H9 (cell line): ENCODE data around the gene SELENOV. TPM values are rescaled to one million over a fixed set of nuclear protein-coding genes. Genes with fewer than 3 reads are reported as not detected.
A peak's percentile ranks its signal among the peaks of the same experiment; 100 is the strongest.

Source experiments
- DNase-seq: peaks from one replicate; pipeline ENCODE4 v3.0.0-alpha.2; 2017
- H2AFZ ChIP-seq: one replicate; pipeline ENCODE4 v1.6.1; 2013; ENCODE audit warnings: mild to moderate bottlenecking, low read length, control low read depth, moderate library complexity
- H2AK5ac ChIP-seq: 2 replicates; pipeline ENCODE4 v1.6.1; 2013; ENCODE audit warnings: low read length, control low read depth, mixed read lengths; ENCODE audit not compliant: insufficient read length
- H2BK120ac ChIP-seq: one replicate; pipeline ENCODE4 v1.6.1; 2013; ENCODE audit warnings: low read depth, mild to moderate bottlenecking, low read length, control low read depth, inconsistent platforms; ENCODE audit not compliant: poor library complexity, severe bottlenecking
- H2BK12ac ChIP-seq: 2 replicates; pipeline ENCODE4 v1.6.1; 2013; ENCODE audit warnings: low read length, control low read depth, mixed read lengths, low read depth; ENCODE audit not compliant: insufficient read length
- H2BK15ac ChIP-seq: 2 replicates; pipeline ENCODE4 v1.6.1; 2013; ENCODE audit warnings: low read depth, low read length, control low read depth
- H2BK20ac ChIP-seq: one replicate; pipeline ENCODE4 v1.6.1; 2013; ENCODE audit warnings: low read depth, mild to moderate bottlenecking, low read length, control low read depth, inconsistent platforms; ENCODE audit not compliant: poor library complexity, severe bottlenecking
- H2BK5ac ChIP-seq: 2 replicates; pipeline ENCODE4 v1.6.1; 2013; ENCODE audit warnings: low read length, control low read depth, mixed read lengths; ENCODE audit not compliant: insufficient read length
- H3K14ac ChIP-seq: 2 replicates; pipeline ENCODE4 v1.6.1; 2013; ENCODE audit warnings: low read length, control low read depth; ENCODE audit not compliant: insufficient read depth
- H3K18ac ChIP-seq: 2 replicates; pipeline ENCODE4 v1.6.1; 2013; ENCODE audit warnings: low read depth, mild to moderate bottlenecking, mixed read lengths, low read length, control low read depth; ENCODE audit not compliant: insufficient read length
- H3K23ac ChIP-seq: 2 replicates; pipeline ENCODE4 v1.6.1; 2013; ENCODE audit warnings: low read length, control low read depth, mixed read lengths, low read depth; ENCODE audit not compliant: insufficient read length
- H3K23me2 ChIP-seq: 2 replicates; pipeline ENCODE4 v1.6.1; 2013; ENCODE audit warnings: low read depth, mild to moderate bottlenecking, mixed read lengths, low read length, control low read depth; ENCODE audit not compliant: insufficient read length, poor library complexity, severe bottlenecking
- H3K27ac ChIP-seq: 2 replicates; pipeline ENCODE4 v1.5.1; 2013; ENCODE audit warnings: low read length, control low read depth, mixed read lengths, low read depth; ENCODE audit not compliant: insufficient read length
- H3K27me3 ChIP-seq: 2 replicates; pipeline ENCODE4 v1.6.1; 2013; ENCODE audit warnings: low read length, control low read depth, inconsistent platforms; ENCODE audit not compliant: insufficient read depth
- H3K4ac ChIP-seq: 2 replicates; pipeline ENCODE4 v1.6.1; 2013; ENCODE audit warnings: low read depth, mild to moderate bottlenecking, control low read depth, inconsistent platforms, low read length, moderate library complexity
- H3K4me1 ChIP-seq: 2 replicates; pipeline ENCODE4 v1.6.1; 2013; ENCODE audit warnings: low read length, control low read depth, inconsistent platforms; ENCODE audit not compliant: insufficient read depth
- H3K4me2 ChIP-seq: 2 replicates; pipeline ENCODE4 v1.6.1; 2013; ENCODE audit warnings: low read length, control low read depth, mixed read lengths; ENCODE audit not compliant: insufficient read length, insufficient read depth
- H3K56ac ChIP-seq: 2 replicates; pipeline ENCODE4 v1.6.1; 2013; ENCODE audit warnings: low read depth, mild to moderate bottlenecking, mixed read lengths, low read length, control low read depth; ENCODE audit not compliant: insufficient read length
- H3K79me1 ChIP-seq: 2 replicates; pipeline ENCODE4 v1.6.1; 2013; ENCODE audit warnings: low read depth, mild to moderate bottlenecking, moderate library complexity, low read length, control low read depth, inconsistent platforms; ENCODE audit not compliant: insufficient read depth, poor library complexity, severe bottlenecking
- H3K79me2 ChIP-seq: 2 replicates; pipeline ENCODE4 v1.6.1; 2013; ENCODE audit warnings: low read length, control low read depth, inconsistent platforms; ENCODE audit not compliant: insufficient read depth
- H3K9ac ChIP-seq: 2 replicates; pipeline ENCODE4 v1.6.1; 2013; ENCODE audit warnings: low read length, control low read depth, mixed read lengths; ENCODE audit not compliant: insufficient read length; ENCODE audit errors: extremely low read depth
- H3K9me3 ChIP-seq: one replicate; pipeline ENCODE4 v1.6.1; 2013; ENCODE audit warnings: low read depth, low read length, inconsistent platforms; ENCODE audit not compliant: control insufficient read depth
- H3T11ph ChIP-seq: one replicate; pipeline ENCODE4 v1.6.1; 2013; ENCODE audit warnings: mild to moderate bottlenecking, low read length, control low read depth, inconsistent platforms
- H4K20me1 ChIP-seq: one replicate; pipeline ENCODE4 v1.6.1; 2013; ENCODE audit not compliant: control insufficient read depth, insufficient read length, insufficient read depth
- H4K5ac ChIP-seq: 2 replicates; pipeline ENCODE4 v1.6.1; 2013; ENCODE audit warnings: low read depth, mild to moderate bottlenecking, mixed read lengths, low read length, control low read depth; ENCODE audit not compliant: insufficient read length
- H4K8ac ChIP-seq: replicated peaks from 2 replicates; pipeline ENCODE4 v1.6.1; 2013; ENCODE audit warnings: low read length, control low read depth, mixed read lengths, low read depth; ENCODE audit not compliant: insufficient read length
- H4K91ac ChIP-seq: 2 replicates; pipeline ENCODE4 v1.6.1; 2013; ENCODE audit warnings: low read depth, mild to moderate bottlenecking, moderate library complexity, mixed read lengths, low read length, control low read depth; ENCODE audit not compliant: insufficient read length
- H3K27ac Mint-ChIP-seq, 3 experiments: 2 replicates in 2 of 3; 3 replicates in 1 of 3; pipeline ENCODE4 v1.8.0; 2020 to 2021; ENCODE audit warnings: mixed read lengths in 3 of 3, mild to moderate bottlenecking in 1 of 3, moderate library complexity in 1 of 3
- H3K27me3 Mint-ChIP-seq: 2 replicates; pipeline ENCODE4 v1.8.0; 2021; ENCODE audit warnings: low read depth, mild to moderate bottlenecking, moderate library complexity, mixed read lengths
- H3K36me3 Mint-ChIP-seq, 3 experiments: 2 replicates in 2 of 3; 3 replicates in 1 of 3; pipeline ENCODE4 v1.8.0; 2020 to 2021; ENCODE audit warnings: low read depth in 3 of 3, mixed read lengths in 3 of 3; ENCODE audit not compliant: insufficient read depth in 1 of 3
- H3K4me1 Mint-ChIP-seq, 2 experiments: 2 replicates each; pipeline ENCODE4 v1.8.0; 2020; ENCODE audit warnings: mixed read lengths in 2 of 2
- H3K4me3 Mint-ChIP-seq, 2 experiments: 2 replicates in 1 of 2; 3 replicates in 1 of 2; pipeline ENCODE4 v1.8.0; 2020 to 2021; ENCODE audit warnings: mild to moderate bottlenecking in 2 of 2, mixed read lengths in 2 of 2, moderate library complexity in 1 of 2
- H3K9me3 Mint-ChIP-seq, 2 experiments: 2 replicates in 1 of 2; 3 replicates in 1 of 2; pipeline ENCODE4 v1.8.0; 2020; ENCODE audit warnings: mild to moderate bottlenecking in 2 of 2, mixed read lengths in 2 of 2, moderate library complexity in 1 of 2
- WGBS: extraction: QIAGEN DNeasy Blood & Tissue Kit; methylation state at CpG from one replicate; pipeline ENCODE4 v1.1.7; 2013; ENCODE audit warnings: missing lambda C conversion rate, low lambda C conversion rate, mixed read lengths; ENCODE audit not compliant: insufficient read length; ENCODE audit errors: extremely low coverage; 5-methylcytosine and 5-hydroxymethylcytosine counted together
- total RNA-seq: library from RNA; stranded (reverse); gene quantifications from 2 replicates; pipeline ENCODE4 v1.2.1, GENCODE V29; 2021
- TF ChIP-seq, protein P1 (sequence below): fragments of 200-600 bp; sonication (generic); conservative IDR thresholded peaks from 3 replicates; pipeline ENCODE4 v1.8.0; 2021; ENCODE audit warnings: antibody characterized with exemption, mild to moderate bottlenecking

SELENOV gene
- total RNA-seq, 1 experiment from 2014 or later, result 6.9 TPM

DNA sequence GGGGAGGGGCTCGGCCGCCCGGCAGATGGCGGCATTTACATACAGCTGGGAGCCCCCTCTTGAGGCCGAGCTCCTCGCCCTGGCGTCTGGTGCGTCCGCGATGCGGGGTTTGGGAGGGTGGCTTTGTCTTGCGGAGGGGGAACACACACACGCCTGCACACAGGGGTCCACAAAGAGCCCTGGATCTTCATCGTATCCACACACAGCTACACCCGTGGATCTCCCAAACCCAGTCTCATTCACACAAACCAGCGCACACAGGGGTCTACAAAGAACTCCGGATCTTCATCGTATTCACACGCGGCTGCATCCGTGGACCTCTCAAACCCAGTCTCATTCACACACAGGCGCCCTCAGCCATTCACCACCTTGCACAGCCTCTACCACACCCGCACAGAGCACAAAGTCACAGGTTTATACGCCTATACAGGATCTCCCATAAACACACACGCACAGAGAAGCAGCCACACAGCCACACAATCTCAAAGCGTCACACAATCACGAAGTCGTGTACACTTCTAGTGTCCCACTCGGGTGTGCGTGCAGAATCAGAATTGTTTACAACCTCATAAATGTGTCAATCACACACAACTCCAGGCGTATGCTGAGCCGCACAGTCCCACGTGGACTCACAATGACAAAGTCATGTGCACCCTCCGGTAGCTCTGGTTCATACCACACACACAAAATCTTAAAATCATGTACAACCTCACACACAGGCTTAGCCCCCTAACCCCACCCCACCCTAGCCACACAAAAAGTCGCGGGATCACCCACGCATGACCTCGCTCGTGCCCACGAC, 16.7 kb upstream of the SELENOV start:
- Histone ChIP-seq H3K4me1 (no peaks in the 10 kb centered on the region), H3K9ac (no peak overlapping the region), H3K23ac (no peak overlapping the region), H4K8ac (no peak overlapping the region), H4K5ac (no peak overlapping the region), H3K9me3 (no peaks in the 10 kb centered on the region), H3T11ph (no peak overlapping the region), H4K91ac (no peak overlapping the region), H3K23me2 (peaks cover 10% of the 10 kb centered on the region), H3K79me1 (no peaks in the 10 kb centered on the region), H4K20me1 (no peaks in the 10 kb centered on the region), H2BK12ac (no peak overlapping the region), H3K27me3 (peaks cover 8% of the 10 kb centered on the region; the same call in 1 of the 2 replicates), H3K56ac (no peak overlapping the region), H2AK5ac (no peak overlapping the region), H3K4me2 (peak overlapping the region; percentile 91), H2BK15ac (no peak overlapping the region), H2BK5ac (no peak overlapping the region), H3K14ac (no peak overlapping the region), H3K18ac (no peak overlapping the region), H3K27ac (no peak overlapping the region), H2AFZ (no peak overlapping the region), H2BK120ac (no peak overlapping the region), H3K4ac (no peak overlapping the region), H3K79me2 (no peaks in the 10 kb centered on the region), H2BK20ac (no peak overlapping the region)
- TF ChIP-seq, protein P1, sequence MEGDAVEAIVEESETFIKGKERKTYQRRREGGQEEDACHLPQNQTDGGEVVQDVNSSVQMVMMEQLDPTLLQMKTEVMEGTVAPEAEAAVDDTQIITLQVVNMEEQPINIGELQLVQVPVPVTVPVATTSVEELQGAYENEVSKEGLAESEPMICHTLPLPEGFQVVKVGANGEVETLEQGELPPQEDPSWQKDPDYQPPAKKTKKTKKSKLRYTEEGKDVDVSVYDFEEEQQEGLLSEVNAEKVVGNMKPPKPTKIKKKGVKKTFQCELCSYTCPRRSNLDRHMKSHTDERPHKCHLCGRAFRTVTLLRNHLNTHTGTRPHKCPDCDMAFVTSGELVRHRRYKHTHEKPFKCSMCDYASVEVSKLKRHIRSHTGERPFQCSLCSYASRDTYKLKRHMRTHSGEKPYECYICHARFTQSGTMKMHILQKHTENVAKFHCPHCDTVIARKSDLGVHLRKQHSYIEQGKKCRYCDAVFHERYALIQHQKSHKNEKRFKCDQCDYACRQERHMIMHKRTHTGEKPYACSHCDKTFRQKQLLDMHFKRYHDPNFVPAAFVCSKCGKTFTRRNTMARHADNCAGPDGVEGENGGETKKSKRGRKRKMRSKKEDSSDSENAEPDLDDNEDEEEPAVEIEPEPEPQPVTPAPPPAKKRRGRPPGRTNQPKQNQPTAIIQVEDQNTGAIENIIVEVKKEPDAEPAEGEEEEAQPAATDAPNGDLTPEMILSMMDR, result peak; percentile 47; the same call in 2 of the 3 replicates
- H3K4me1 Mint-ChIP-seq, result peaks cover 9 to 20% of the 10 kb centered on the region in 2 experiments
- peak overlapping the region; percentile 45 to 84 for H3K4me3 Mint-ChIP-seq
- DNase-seq, result peak; percentile 95
- no CpG with 5 or more reads among the region's 40 CpGs for WGBS
- H3K27me3 Mint-ChIP-seq, result peaks cover 66% of the 10 kb centered on the region
- peaks cover 2 to 7% of the 10 kb centered on the region in 2 experiments for H3K9me3 Mint-ChIP-seq
- peak overlapping the region in 1 of 3 experiments; percentile 8; a peak in 3 of 7 replicates for H3K27ac Mint-ChIP-seq
- H3K36me3 Mint-ChIP-seq, result peaks cover 0 to 10% (median 0%) of the 10 kb centered on the region in 3 experiments; a peak in 3 of 7 replicates
